GM19324 (cell line): ENCODE data around the gene GCA.

Experiments
- ATAC-seq: cut with Tn5 transposase; IDR thresholded peaks from one replicate; pipeline ENCODE4 v1.9.1; 2021; ENCODE audit warnings: mild to moderate bottlenecking, moderate library complexity; ENCODE audit not compliant: unreplicated experiment, low FRiP score

GCA gene

GRCh38 chr2:162401871-162402270, 57.9 kb downstream of the GCA start:
- ATAC-seq: no peak

- no peak for ATAC-seq
Measured at GRCh38 chr2:162403884-162404283, 60.0 kb downstream of the GCA start.
